Mammary epithelial cell (primary cell): ENCODE data around the gene SLC38A9.

Experiments
- EZH2 ChIP-seq: IDR thresholded peaks from 2 replicates; pipeline ENCODE4 v1.6.1; 2012; ENCODE audit warnings: low read length, inconsistent platforms, borderline replicate concordance
- TF ChIP-seq, protein P1 (sequence below), 2 donors: IDR thresholded peaks in 1 of 2; conservative IDR thresholded peaks in 1 of 2; 2 replicates each; pipeline ENCODE4 v1.5.1; 2011 to 2012; ENCODE audit warnings: inconsistent platforms in 2 of 2, low read length in 2 of 2, mild to moderate bottlenecking in 2 of 2, control low read depth in 1 of 2, low read depth in 1 of 2; ENCODE audit not compliant: insufficient read depth in 1 of 2; ENCODE audit errors: extremely low read depth in 1 of 2

DNA sequence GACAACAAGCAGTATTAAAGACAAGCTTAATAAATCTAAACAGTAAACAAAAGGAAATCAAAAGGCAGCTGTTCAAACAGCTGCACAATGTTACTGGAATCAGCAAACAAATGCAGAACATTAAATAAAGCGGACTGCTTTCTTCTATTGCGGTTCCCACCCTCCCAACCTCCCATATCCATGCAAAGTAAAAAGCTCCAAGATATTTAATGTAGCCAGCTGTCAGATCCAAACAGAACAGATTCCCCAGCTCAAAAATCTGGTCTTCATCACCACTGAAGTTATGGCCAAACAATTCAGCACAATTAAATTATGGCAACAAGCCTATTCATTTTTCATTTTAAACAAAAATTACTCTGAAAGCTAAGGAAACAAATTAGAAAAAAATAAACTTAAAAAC, 75.9 kb downstream of the SLC38A9 start:
- TF ChIP-seq, protein P1, sequence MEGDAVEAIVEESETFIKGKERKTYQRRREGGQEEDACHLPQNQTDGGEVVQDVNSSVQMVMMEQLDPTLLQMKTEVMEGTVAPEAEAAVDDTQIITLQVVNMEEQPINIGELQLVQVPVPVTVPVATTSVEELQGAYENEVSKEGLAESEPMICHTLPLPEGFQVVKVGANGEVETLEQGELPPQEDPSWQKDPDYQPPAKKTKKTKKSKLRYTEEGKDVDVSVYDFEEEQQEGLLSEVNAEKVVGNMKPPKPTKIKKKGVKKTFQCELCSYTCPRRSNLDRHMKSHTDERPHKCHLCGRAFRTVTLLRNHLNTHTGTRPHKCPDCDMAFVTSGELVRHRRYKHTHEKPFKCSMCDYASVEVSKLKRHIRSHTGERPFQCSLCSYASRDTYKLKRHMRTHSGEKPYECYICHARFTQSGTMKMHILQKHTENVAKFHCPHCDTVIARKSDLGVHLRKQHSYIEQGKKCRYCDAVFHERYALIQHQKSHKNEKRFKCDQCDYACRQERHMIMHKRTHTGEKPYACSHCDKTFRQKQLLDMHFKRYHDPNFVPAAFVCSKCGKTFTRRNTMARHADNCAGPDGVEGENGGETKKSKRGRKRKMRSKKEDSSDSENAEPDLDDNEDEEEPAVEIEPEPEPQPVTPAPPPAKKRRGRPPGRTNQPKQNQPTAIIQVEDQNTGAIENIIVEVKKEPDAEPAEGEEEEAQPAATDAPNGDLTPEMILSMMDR (conservative IDR thresholded peaks at IDR 0.05 in 1 of 2, IDR thresholded peaks at IDR 0.05 in 1 of 2; ENCODE audit: extremely low read depth in 1 of 2, insufficient read depth in 1 of 2, low read depth in 1 of 2, low read length in 2 of 2): no peak
- no peak for TF ChIP-seq EZH2
